Nephron progenitor cell (in vitro differentiated cells): ENCODE results near the gene RPL9.
A peak's percentile ranks its signal among the peaks of the same experiment; 100 is the strongest.
"Not testable (repeated sequence)": the region's sequence is repeated elsewhere in the genome, so short reads cannot be mapped to it uniquely, and the experiment has no call there.

Experiments used
- DNase-seq: peaks from one replicate; pipeline ENCODE4 v3.0.0; 2021
- H3K27ac Mint-ChIP-seq: 2 replicates; pipeline ENCODE4 v1.8.0; 2021; ENCODE audit warnings: mild to moderate bottlenecking, moderate library complexity, mixed read lengths
- H3K27me3 Mint-ChIP-seq: 2 replicates; pipeline ENCODE4 v1.8.0; 2021; ENCODE audit warnings: mild to moderate bottlenecking, low read depth, mixed read lengths; ENCODE audit not compliant: poor library complexity
- H3K36me3 Mint-ChIP-seq: 2 replicates; pipeline ENCODE4 v1.8.0; 2021; ENCODE audit warnings: low read depth, mixed read lengths
- H3K4me1 Mint-ChIP-seq: 2 replicates; pipeline ENCODE4 v1.8.0; 2021; ENCODE audit warnings: mixed read lengths
- H3K4me3 Mint-ChIP-seq: 2 replicates; pipeline ENCODE4 v1.8.0; 2021; ENCODE audit warnings: mild to moderate bottlenecking, moderate library complexity, mixed read lengths
- H3K9me3 Mint-ChIP-seq: 2 replicates; pipeline ENCODE4 v1.8.0; 2021; ENCODE audit warnings: mild to moderate bottlenecking, moderate library complexity, mixed read lengths
- TF ChIP-seq, protein P1 (sequence below): fragments of 200-600 bp; sonication (generic); IDR thresholded peaks from 2 replicates; pipeline ENCODE4 v1.5.0; 2021; ENCODE audit warnings: antibody characterized with exemption

RPL9 gene

DNA sequence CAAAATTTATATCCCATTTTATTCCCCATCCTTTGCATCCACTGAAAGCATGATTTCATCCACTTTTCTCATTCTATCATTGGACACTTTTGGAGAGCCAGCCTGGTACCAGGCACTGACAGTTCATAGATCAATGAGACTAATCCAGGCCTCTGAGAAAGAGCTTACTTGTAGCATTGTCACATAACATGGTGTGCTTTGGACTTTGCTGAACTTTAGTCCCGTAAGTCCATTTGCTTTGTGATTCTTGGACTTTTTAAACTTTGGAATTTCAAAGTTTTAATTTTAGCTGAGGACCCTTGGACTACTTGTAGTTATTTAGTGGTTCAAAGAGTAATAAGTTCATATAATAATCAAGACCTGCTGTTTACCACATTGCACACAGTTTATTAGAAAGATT, 11.7 kb upstream of the RPL9 start:
- H3K36me3 Mint-ChIP-seq, result peaks cover 17% of the 10 kb centered on the region
- H3K27me3 Mint-ChIP-seq, result peaks cover 4% of the 10 kb centered on the region

DNA sequence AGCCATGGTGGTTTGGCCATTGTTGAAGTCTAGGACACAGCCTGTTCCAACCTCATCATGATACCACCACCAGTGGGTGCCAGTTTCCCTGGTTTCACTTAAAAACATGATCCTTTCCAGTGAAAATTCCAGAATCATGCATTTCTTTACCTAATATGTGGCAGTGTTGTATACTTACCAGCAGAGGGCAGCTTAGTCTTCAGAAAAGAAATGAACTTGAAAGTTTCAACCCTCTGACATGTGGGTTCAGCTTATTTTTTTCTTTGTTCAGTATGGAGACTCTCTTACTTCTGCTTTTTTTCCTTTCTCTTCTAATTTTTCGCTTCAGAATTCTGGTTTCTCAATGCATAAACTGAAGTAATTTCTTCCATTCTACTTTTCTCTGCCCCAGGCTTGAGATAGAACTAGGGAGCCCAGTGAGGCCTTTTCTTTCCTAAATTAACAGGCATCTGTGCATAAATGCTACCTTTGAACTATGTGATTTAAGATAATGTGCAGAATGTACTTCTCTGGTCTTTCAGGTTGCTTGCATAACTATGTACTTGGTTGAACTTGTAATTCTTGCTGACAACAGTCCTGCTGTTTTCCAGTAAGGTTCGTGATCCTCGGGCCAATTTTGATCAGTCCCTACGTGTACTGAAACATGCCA, 10.8 kb upstream of the RPL9 start:
- TF ChIP-seq, protein P1, sequence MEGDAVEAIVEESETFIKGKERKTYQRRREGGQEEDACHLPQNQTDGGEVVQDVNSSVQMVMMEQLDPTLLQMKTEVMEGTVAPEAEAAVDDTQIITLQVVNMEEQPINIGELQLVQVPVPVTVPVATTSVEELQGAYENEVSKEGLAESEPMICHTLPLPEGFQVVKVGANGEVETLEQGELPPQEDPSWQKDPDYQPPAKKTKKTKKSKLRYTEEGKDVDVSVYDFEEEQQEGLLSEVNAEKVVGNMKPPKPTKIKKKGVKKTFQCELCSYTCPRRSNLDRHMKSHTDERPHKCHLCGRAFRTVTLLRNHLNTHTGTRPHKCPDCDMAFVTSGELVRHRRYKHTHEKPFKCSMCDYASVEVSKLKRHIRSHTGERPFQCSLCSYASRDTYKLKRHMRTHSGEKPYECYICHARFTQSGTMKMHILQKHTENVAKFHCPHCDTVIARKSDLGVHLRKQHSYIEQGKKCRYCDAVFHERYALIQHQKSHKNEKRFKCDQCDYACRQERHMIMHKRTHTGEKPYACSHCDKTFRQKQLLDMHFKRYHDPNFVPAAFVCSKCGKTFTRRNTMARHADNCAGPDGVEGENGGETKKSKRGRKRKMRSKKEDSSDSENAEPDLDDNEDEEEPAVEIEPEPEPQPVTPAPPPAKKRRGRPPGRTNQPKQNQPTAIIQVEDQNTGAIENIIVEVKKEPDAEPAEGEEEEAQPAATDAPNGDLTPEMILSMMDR, result peak; percentile 89
- Mint-ChIP-seq H3K4me3 (no peak overlapping the region), H3K4me1 (peaks cover 10% of the 10 kb centered on the region), H3K9me3 (no peaks in the 10 kb centered on the region), H3K27me3 (peaks cover 4% of the 10 kb centered on the region), H3K36me3 (peaks cover 23% of the 10 kb centered on the region), H3K27ac (peak overlapping the region; percentile 42)
- peak; percentile 41 for DNase-seq

More for the DNA sequence above, 11.7 kb upstream of the RPL9 start:
- H3K27ac Mint-ChIP-seq, result no peak overlapping the region
- no peak for DNase-seq
- H3K4me3 Mint-ChIP-seq, result no peak overlapping the region
- TF ChIP-seq, protein P1, result no peak
- peaks cover 10% of the 10 kb centered on the region for H3K4me1 Mint-ChIP-seq
- H3K9me3 Mint-ChIP-seq, result no peaks in the 10 kb centered on the region

DNA sequence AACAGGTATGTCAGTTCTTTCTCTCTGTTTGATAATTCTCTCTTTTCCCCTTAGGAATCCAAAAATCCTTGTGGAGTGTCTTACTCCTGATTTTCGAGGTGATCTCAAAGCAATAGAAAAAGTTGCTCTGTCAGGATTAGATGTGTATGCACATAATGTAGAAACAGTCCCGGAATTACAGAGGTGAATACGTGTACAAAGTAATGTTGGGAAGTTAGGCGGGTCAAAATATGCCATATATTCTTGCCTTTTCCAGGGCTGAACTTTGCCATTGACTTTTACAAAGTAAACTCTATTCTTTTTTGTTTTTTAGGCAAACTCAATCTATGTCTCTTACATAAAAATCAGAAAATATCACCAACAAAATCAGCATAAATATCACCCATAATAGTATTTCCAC, 8.7 kb upstream of the RPL9 start:
- no peak for DNase-seq
- Mint-ChIP-seq H3K4me3 (no peak overlapping the region), H3K27me3 (peaks cover 4% of the 10 kb centered on the region), H3K27ac (no peak overlapping the region), H3K9me3 (no peaks in the 10 kb centered on the region), H3K4me1 (peaks cover 10% of the 10 kb centered on the region), H3K36me3 (peaks cover 30% of the 10 kb centered on the region)
- TF ChIP-seq, protein P1, result no peak

DNA sequence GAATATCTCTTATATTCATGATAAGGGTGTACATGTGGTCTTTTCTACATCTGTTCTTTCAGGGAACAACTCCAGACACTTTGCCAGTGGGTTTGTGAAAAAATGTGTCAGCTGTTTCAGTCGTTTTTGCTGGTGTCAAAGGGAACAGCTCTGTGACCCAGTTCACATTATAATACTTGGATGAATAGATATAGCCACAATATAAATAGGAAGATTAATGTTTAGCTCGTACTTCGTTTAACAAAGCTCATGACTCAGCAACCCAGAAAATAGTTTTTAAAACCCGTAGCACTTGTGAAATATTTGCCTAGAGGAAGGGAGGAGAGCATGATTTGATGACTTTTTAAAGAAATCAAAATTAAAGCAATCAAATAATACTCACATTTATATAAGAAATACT, 8.0 kb upstream of the RPL9 start:
- Mint-ChIP-seq H3K9me3 (no peaks in the 10 kb centered on the region), H3K4me1 (peaks cover 10% of the 10 kb centered on the region), H3K27ac (no peak overlapping the region), H3K4me3 (no peak overlapping the region), H3K36me3 (peaks cover 30% of the 10 kb centered on the region), H3K27me3 (peaks cover 4% of the 10 kb centered on the region)
- DNase-seq, result no peak
- TF ChIP-seq, protein P1, result no peak

DNA sequence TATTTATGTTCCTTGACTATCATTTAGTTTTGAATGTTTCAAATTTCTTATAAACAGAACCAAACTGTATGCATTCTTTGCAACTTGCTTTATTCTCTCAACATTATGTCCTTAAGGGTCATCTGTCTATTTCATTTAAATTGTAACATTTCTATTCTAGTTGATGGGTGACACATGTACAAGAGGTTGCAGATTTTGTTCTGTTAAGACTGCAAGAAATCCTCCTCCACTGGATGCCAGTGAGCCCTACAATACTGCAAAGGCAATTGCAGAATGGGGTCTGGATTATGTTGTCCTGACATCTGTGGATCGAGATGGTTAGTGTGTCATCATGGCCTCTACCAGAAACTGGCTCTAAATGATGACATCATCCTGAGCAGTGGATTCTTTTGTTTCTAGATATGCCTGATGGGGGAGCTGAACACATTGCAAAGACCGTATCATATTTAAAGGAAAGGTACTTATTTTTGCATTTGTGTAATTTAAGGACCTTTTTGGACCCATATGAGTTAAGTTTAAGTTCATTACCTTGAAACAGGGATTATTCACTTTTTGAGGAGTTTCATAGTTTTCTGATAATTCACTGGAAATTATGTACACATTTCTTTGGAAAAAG, 6.3 kb upstream of the RPL9 start:
- Mint-ChIP-seq H3K4me3 (no peak overlapping the region), H3K27me3 (peaks cover 4% of the 10 kb centered on the region), H3K36me3 (peaks cover 33% of the 10 kb centered on the region), H3K27ac (no peak overlapping the region), H3K4me1 (peaks cover 14% of the 10 kb centered on the region), H3K9me3 (no peaks in the 10 kb centered on the region)
- TF ChIP-seq, protein P1, result no peak
- DNase-seq, result no peak

DNA sequence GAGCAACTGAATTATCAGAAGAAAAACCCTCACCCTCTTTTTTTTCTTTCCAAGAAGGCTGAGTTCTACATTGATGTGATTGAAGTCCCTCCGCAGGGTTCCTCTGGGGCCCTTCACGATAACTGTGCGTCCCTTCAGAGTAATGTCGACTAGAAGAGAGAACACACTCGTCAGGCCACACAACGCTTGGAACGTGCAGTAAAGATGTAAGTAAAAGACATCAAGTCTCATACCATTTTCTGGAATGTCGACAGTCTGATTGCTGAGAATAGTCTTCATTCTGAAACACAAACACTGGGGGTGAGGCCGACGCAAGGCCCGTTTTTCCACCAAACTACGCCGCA, 589 bp downstream of the RPL9 start:
- Mint-ChIP-seq H3K4me1 (peaks cover 34% of the 10 kb centered on the region), H3K4me3 (peak overlapping the region; percentile 98), H3K27ac (peak overlapping the region; percentile 100), H3K36me3 (peaks cover 64% of the 10 kb centered on the region)
- H3K27me3 Mint-ChIP-seq, DNase-seq, H3K9me3 Mint-ChIP-seq: not testable (repeated sequence)
